ENCODE measurements around the gene ADAMTS9.

The ADAMTS9 gene

GRCh38 chr3:64617610-64618009 is 70.2 kb downstream of the ADAMTS9 start:
- DNase-seq: no peak

GRCh38 chr3:64616953-64617352 is 70.8 kb downstream of the ADAMTS9 start:
- no peak for DNase-seq

GRCh38 chr3:64612916-64613526 is 74.8 kb downstream of the ADAMTS9 start:
- DNase-seq: peak; percentile 18

- DNase-seq: peak; percentile 56
Measured at GRCh38 chr3:64612082-64612860, 75.5 kb downstream of the ADAMTS9 start.

- no peak for DNase-seq
Measured at GRCh38 chr3:64608741-64609140, 79.1 kb downstream of the ADAMTS9 start.

- no peak for DNase-seq
Measured at GRCh38 chr3:64607032-64607551, 80.7 kb downstream of the ADAMTS9 start.

- no peak for DNase-seq
Measured at GRCh38 chr3:64604313-64604712, 83.5 kb downstream of the ADAMTS9 start.

- DNase-seq: no peak
Measured at GRCh38 chr3:64601824-64602223, 86.0 kb downstream of the ADAMTS9 start.

GRCh38 chr3:64600246-64600950 is 87.4 kb downstream of the ADAMTS9 start:
- peak; percentile 38 for DNase-seq

GRCh38 chr3:64599651-64600050 is 88.1 kb downstream of the ADAMTS9 start:
- no peak for DNase-seq

- DNase-seq: peak; percentile 35
Measured at GRCh38 chr3:64595253-64595694, 92.5 kb downstream of the ADAMTS9 start.

GRCh38 chr3:64594134-64594533 is 93.7 kb downstream of the ADAMTS9 start:
- no peak for DNase-seq

GRCh38 chr3:64593350-64593749 is 94.5 kb downstream of the ADAMTS9 start:
- no peak for DNase-seq

GRCh38 chr3:64591615-64592014 is 96.2 kb downstream of the ADAMTS9 start:
- DNase-seq: no peak

GRCh38 chr3:64588380-64588779 is 99.4 kb downstream of the ADAMTS9 start:
- no peak for DNase-seq

GRCh38 chr3:64586952-64587351 is 100.8 kb downstream of the ADAMTS9 start:
- DNase-seq: no peak

- no peak for DNase-seq
Measured at GRCh38 chr3:64584179-64584578, 103.6 kb downstream of the ADAMTS9 start.

- DNase-seq: no peak
Measured at GRCh38 chr3:64578797-64579196, 109.0 kb downstream of the ADAMTS9 start.

- DNase-seq: no peak
Measured at GRCh38 chr3:64578062-64578770, 109.6 kb downstream of the ADAMTS9 start.

GRCh38 chr3:64576211-64576775 is 111.5 kb downstream of the ADAMTS9 start:
- no peak for DNase-seq

- no peak for DNase-seq
Measured at GRCh38 chr3:64575211-64575844, 112.5 kb downstream of the ADAMTS9 start.

- DNase-seq: no peak
Measured at GRCh38 chr3:64574194-64574593, 113.6 kb downstream of the ADAMTS9 start.
